HG03066 (cell line): Measurements from ENCODE around the gene AMPD2.
A peak's percentile ranks its signal among the peaks of the same experiment; 100 is the strongest.

Experiments used
- ATAC-seq: cut with Tn5 transposase; IDR thresholded peaks from one replicate; pipeline ENCODE4 v1.9.1; 2021; ENCODE audit warnings: low read depth; ENCODE audit not compliant: unreplicated experiment

The AMPD2 gene

DNA sequence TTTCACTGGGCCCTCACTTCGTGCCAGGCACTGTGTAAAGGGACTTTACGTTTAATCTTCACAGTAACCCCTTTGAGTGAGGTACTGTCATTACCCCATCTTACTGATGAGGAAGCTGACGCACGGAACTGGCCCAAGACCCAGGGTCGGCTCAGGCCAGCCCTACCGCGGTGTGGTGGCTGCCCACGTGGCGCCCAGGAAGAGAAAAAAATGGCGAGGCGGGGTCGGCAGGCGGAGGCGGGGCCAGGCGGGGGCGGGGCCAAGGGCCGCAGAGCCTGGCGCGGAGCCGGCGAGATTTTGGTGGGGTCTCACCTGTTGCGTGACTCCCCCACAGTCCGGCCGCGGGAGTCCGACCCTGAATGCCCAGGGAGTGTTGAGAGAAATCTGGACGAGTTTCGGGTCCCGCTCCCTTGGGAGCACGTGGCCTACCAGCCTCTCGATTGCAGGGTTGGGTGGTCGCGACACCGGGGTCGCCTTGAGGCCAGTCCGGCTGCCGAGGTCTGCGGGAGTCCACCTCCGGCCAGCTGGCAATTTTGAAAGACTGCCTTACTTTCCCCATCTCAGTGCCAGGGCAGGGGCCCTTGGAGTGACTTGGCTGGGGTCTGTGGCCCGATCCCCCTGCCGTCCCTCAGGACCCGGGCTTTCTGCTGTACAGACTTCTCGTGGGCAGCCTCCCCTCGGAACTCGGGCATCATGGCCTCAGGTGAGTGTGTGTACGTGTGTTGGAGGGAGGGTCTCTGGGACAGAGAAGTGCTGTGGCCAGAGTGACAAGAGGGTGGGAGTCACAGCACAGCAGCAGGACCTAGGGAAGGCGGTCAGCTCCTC is at the start of gene AMPD2, which contains the start of gene GNAT2:
AMPD2 (plus strand) TSS at position 262 of the 825 bp plus-strand sequence. CDS start 1,339 bp downstream, outside the sequence.
GNAT2 (minus strand) TSS at position 41 of the 825 bp plus-strand sequence. CDS start 6,746 bp downstream, outside the sequence.
- peak; percentile 56 for ATAC-seq

DNA sequence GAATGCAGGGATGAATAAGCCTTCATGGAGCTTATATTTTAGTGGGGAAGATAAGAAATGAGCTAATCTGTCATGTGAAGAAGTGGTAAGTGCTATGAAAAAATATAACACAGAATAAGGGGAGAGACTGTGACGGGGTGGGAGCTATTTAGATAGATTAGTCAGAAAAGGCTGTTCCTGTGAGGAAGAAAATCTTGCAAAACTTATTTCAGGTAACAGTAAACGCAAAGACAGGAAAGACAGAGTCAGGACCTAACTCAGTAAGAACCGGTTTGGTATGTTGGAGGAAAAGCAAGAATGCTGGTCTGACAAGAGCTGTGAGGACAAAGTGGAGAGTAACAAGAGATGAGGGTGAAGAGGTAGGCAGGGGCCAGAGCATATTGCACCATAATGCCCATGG is 49.2 kb upstream of the AMPD2 start:
- no peak for ATAC-seq

DNA sequence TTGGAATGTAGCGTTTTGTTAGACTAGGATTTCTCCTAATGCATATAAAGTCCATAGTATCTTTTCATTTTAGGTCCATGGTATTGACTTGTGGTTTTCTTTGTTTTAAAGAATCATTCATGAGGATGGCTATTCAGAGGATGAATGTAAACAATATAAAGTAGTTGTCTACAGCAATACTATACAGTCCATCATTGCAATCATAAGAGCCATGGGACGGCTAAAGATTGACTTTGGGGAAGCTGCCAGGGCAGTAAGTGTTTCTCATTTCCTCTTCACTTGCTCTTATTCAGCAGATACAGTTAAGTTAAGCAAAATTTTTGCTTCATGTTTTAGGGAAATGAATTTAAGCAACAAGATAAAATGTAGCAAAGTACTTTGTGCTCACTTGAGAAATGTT is 45.9 kb upstream of the AMPD2 start:
- no peak for ATAC-seq

DNA sequence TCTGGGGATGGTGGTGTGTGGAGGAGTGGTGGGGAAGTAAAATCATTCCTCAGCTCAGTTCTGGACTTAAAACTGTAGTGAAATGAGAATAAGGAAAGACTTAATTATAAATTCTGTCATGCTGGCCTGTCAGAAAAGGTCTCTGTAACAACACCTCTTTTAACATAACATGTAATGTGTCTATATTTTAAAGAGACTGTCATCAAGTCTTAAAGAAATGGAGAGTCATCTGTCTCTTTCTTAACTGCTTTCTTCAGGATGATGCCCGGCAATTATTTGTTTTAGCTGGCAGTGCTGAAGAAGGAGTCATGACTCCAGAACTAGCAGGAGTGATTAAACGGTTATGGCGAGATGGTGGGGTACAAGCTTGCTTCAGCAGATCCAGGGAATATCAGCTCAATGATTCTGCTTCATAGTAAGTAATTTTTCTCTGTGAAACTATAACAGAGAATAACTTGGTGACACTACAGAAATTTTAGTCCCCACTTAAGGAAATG is 40.6 kb upstream of the AMPD2 start:
- ATAC-seq, result no peak

DNA sequence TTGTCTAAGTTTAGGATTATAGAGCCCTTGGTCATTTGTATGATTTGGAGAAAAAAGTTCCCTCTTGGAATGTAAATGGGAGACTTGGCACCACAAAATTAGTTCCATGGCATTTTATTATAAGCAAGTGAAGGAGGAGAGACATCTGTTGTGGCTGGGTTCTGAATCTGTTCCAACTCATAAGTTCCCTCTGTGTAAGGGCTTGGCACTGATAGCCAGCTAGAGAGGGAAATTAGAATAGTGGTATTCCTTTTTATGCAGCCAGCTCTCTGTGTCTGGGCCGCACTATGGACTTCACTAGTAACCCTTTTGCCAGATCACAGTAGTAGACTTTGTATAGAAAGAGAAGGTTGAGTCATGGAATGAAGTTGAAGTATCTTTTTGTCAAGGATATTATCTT is 40.1 kb upstream of the AMPD2 start:
- ATAC-seq, result no peak

DNA sequence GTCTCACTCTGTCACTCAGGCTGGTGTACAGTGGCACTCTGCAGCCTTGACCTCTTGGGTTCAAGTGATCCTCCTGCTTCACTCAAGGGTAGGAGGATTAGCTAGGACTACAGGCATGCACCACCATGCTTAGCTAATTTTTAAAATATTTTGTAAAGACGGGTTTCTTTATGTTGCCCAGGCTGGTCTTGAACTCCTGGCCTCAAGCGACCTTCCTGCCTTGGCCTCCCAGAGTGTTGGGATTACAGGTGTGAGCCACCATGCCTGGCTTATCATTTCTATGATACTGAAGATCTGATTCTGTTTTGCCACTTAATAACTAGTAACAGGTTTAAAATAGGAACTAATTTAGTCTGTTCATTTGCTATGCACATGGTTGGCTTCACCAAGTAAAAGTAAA is 37.6 kb upstream of the AMPD2 start:
- no peak for ATAC-seq

DNA sequence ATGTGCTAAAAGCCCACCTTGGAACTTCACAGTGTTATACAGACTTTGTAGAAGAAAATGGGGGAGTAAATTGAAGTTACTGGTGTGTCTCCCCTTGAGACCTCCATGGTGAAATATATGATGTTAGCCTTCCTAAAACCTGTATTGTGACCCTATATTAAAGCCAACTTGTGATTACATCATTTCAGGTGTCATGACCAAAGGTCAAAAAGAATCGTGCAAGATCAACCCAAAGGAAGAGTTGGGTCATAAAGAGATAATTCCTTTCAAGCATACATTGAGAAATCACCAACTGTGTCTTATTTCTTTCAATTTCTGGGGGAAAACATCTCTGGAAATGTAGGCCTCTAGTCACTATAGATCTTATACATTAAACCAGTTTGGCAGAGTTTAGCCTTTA is 34.9 kb upstream of the AMPD2 start:
- no peak for ATAC-seq

DNA sequence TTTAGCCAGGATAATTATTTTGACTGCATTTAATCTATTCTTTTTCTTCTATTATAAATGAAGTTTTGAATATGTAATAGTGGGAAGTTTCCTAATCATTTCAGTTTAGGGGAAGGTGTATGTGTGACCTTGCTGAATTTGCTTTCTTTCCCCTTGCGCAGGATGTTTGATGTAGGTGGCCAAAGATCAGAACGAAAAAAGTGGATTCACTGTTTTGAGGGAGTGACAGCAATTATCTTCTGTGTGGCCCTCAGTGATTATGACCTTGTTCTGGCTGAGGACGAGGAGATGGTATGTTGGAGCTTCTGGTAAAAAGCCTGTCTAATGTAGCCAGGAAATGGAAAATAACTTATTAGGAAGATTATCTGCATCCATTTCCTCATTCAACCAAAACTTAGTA is 33.6 kb upstream of the AMPD2 start:
- no peak for ATAC-seq

DNA sequence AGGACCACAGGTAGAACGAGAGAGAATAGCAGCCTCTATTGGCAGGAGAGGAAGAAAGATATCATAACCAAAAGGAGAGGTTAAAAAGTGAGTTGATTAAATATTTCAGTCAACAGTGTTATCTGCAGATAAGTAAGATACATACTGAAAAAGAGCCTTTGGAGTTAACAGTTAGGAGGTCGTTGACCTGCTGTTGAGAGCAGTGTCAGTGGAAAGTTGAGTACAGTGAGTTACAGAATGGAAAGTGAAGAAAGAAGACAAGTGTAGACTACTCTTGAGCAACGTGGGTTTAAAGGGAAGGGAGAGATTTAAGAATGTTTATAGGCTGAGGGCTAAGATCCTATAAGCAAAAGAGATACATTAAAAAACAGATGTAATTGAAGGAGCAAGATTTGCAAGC is 30.5 kb upstream of the AMPD2 start:
- ATAC-seq, result no peak

DNA sequence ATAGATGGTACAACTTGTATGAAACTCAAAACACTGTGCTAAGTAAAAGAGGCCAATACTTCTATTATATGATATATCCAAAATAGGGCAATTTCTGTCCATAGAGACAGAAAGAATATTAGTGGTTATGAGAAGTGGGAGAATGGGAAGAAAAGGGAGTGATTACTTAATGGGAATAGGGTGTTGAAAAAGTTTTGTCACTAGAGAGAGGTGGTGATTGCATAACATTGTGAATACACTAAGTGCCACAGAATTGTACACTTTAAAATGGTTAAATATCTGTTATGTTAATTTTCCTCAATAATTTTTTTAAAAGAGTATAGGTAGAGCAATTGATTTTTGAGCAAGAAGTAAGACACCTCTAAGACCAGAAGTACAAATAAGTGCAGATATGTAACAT is 30.0 kb upstream of the AMPD2 start:
- no peak for ATAC-seq

DNA sequence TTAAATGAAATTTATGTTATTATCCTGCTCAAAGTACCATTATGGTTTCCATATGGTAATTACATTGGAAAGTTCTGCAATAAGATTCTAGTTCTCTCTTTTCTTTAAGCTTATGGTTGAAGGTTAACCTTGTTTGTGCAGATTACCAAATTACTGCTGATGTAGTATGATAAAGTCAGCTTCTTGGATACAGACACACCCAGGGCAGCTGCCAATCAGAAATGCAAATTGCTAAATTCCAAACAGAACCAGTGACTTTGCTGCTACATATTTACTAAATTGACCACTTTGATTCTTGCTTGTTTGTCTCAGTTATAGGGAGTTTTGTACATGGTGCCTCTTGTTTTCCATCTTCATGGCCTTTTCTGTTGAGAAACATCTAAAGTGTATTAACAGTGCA is 26.7 kb upstream of the AMPD2 start:
- ATAC-seq, result no peak

DNA sequence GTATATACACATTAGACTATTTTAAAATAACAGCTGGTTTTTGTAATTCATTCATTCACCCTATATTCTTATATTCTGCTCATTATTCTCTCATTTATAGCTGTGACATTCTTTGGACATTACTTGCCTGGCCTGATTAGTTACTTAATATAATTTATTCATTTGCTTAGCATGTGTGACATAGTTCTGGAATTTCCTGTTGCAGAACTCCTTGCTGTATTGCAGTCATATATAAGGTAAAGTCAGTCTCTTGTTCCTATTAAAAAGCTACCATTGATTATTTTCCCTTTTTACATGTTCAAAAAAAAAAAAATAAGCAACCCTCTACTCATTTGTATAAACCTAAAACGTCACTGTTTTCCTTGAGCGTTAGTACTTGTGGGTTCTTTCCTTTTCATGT is 24.1 kb upstream of the AMPD2 start:
- ATAC-seq, result no peak

DNA sequence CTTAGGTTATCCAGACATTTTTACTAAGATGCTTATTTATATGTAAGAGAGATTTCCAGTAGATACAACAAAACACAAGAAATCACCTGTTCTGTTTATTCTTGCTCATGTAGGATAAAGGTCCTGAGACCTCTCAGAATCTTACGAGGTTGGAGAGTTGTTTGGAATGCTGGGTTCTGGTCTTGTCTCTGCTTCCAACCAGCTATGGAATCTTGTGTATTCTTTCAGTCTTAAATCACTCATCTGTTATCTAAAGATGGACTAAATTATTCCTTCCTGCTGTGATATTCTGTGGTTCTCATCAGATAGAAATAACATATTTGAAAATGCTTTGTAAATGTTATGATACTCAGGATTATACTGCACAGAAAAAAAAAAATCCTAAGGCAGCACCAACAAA is 21.5 kb upstream of the AMPD2 start:
- no peak for ATAC-seq

DNA sequence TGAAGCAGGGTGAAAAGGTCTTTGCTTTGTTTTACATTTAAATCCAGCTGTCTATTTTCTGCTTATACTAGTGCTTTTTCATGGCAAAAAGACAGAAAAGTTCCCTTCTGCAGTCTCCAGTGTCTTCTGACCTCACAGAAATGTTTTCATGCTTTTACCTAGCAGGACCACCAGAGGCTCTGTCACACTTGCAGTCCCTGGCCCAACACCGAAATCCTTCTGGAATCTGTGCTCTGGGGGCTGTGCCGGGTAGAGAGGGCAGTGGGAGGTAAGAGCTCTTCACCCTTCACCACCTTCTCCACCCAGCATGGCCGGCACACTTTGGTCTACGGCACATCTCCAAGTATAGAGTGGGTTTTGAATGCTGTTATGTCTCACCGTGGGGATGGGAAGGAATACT is 21.0 kb upstream of the AMPD2 start:
- ATAC-seq, result no peak

DNA sequence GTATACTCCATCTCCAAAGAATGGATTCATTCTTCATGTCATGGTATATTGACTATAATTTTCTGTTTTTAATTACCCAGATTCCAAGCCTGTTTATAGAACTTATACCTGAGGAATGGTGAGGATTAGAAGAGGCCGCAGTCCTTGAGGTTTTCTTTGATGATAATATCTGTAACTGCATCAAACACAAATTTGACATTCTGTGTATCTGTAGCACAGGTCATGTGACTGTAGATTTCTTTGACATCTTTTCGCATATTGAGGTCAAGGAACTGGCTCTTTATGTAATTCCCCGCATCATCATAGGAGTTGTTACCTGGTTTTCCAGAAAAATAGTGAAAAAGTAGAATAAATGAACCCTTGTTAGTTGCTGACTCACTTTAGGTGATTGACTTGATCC is 16.4 kb upstream of the AMPD2 start:
- ATAC-seq, result no peak

DNA sequence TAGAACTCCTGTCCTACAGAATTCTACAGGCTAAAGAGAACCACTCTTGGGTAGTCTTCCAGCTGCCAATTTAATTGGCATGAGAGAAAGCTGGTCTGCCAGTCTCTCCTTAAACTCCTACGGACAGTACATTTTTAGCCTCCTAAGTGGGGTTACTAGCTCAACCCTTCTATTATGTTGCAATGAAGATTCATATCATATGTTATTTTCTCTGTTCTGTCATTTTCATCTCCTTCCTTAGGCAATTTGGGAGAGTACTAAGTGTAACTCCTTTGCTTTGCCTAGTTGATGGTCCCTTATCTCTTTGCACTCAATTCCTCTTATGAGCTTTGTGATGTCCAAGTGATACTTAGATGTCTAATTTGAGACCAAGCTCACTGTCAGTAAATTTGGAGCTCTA is 14.3 kb upstream of the AMPD2 start:
- no peak for ATAC-seq

DNA sequence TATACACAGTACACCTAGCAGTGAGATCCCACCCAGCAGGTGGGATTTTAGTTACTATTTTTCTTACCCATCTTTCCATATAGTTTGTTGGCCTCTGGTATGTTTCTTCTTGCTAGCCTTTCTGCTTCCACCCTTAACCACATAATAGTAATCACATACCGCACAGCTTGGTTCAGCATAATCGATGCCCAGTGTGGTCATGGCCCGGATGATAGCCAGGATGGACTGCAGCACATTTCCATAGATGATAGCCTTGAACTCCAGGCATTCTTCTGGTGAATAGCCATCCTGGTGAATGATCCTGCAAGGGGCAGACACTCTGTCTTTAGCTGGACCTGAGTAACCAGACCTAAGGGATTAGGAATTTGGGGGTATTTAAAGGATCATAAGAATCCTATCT is 9.8 kb upstream of the AMPD2 start:
- no peak for ATAC-seq

DNA sequence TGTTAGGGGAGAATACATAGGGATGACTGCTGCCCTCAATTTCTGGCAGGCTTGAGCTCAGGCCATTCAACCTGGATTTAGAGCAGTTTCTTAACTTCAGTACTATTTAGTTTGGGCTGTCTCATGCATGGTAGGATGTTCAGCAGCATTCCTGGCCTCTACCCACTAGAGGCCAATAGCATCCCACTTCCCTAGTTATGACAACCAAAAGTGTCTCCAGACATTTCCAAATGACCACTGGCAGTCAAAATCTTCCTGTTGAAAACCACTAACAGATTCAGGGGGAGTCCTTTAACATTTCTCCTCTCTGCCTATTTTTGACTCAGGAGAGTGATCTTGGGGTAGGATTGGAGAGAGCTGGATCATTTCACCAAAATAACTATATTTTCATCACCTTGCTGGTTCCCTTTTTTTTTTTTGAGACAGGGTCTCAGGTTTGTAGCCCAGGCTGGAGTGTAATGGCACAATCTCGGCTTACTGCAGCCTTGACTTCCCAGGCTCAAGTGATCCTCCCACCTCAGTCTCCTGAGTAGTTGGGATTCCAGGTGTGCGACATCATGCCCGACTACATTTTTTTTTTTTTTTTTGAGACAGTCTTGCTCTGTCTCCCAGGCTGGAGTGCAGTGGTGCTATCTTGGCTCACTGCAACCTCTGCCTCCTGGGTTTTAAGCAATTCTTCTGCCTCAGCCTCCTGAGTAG is 8.9 kb upstream of the AMPD2 start:
- ATAC-seq, result no peak

DNA sequence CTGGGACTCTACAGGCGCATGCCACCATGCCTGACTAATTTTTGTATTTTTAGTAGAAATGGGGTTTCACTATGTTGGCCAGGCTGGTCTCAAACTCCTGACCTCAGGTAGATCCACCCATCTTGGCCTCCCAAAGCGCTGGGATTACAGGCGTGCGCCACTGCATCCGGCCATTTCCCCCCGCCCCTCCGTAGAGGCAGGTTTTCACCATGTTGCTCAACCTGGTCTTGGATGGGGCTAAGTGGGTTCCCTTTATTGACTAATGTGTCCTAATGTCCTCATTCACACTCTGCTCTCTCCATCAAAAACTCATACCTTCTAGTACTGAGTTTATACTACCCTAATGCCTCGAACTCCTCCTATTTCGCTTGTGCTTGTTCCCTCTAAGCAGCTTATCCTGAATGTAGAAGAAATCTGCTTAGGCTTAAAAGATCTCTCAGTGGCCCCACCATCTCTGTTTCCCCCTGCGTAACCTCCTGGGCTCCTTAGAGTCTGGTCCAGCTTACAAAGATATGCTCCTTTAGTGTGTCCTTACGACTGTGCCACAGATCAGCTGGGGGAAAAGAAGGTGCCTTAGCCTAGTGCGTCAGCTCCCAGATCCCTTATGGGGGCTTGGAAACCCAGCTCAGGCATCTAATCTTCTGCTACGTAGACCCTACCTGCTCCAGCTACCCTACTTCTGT is 8.2 kb upstream of the AMPD2 start:
- ATAC-seq, result no peak

DNA sequence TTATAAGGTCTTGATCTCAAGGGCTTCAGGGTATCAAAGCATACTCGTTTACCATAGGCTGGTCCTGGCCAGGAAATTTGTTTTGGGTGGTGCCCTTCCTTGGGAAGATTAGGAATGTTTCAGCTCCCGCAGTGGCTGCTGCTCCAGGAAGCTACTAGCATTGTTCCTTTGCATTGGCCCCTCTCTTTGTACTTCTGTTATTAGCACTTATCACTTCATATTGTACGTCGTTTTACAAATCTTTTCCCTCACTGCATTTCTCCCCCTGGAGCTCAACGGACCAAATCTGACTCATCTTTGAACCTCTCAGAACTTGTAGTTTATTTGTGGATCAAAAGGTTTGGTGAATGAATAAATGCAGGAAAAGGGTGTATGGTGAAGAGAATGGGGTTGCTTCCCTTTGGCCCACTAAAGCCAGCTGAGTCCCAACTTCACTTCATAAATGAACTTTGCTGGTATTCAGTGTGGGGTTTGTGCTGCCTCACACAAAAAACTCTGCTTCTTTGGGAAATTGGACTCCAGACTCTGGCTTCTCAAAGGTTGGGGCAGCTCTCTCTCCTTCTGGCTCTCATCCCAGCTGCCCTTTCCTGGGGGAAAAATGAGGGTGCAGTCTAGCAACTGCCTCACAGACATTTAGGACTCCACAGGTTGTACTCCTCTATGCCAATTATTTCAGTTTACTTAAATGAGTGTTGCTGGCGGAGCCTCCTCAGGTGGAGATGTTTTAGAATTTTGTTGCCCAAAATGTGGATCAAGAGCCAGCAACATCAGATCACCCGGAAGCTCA is 6.1 kb upstream of the AMPD2 start:
- ATAC-seq, result no peak

DNA sequence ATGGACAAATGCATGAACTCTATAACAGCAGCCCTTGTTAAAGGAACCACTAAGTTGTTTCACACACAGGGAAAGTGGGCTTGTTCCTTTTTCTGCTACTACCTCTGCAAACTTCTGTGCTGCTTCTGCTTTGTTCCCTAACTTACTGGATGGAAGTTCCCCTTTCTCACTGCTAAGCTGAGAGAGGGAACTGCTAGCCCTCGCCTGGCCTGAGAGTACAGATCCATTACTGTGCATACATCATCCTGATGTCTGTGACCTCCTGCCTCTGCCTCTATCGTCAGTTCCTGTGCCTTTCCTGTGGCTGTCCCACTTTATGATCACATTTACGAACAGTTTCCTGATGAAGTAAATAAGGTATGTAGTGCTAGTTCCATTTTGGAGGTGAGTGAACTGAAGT is 3.8 kb upstream of the AMPD2 start:
- ATAC-seq, result no peak
